Tibial artery (tissue), 4 donors: ENCODE measurements around the gene RREB1.

Source experiments
- DNase-seq, 2 donors: peaks; one replicate each; pipeline ENCODE4 v3.0.0-alpha.2; 2019
- H3K27ac ChIP-seq, 2 donors: fragments of 200-600 bp; sonication (generic) in 1 of 2; 1 replicate in 1 of 2; 2 replicates in 1 of 2; pipeline ENCODE4 v1.5.1; 2018 to 2019; ENCODE audit warnings: mild to moderate bottlenecking in 1 of 2
- H3K27me3 ChIP-seq, 2 donors: fragments of 200-600 bp; sonication (generic) in 1 of 2; one replicate each; pipeline versions ENCODE4 v1.5.1 to v1.6.0; 2016 to 2019
- H3K36me3 ChIP-seq, 3 donors: fragments of 200-600 bp; sonication (generic) in 2 of 3; one replicate each; pipeline ENCODE4 v1.5.1; 2016 to 2019; ENCODE audit warnings: mild to moderate bottlenecking in 2 of 3
- H3K4me1 ChIP-seq, 4 donors: fragments of 200-600 bp; sonication (generic) in 2 of 4; 1 replicate in 3 of 4; 2 replicates in 1 of 4; pipeline ENCODE4 v1.5.1; 2016 to 2019
- H3K4me3 ChIP-seq, 2 donors: fragments of 200-600 bp; sonication (generic) in 1 of 2; 1 replicate in 1 of 2; 2 replicates in 1 of 2; pipeline ENCODE4 v1.5.1; 2018 to 2019; ENCODE audit warnings: mild to moderate bottlenecking in 2 of 2
- H3K9me3 ChIP-seq, 3 donors: fragments of 200-600 bp; sonication (generic) in 1 of 3; one replicate each; pipeline ENCODE4 v1.5.1; 2016 to 2019
- intact Hi-C: fragments of 100-400 bp; cut with DNase I; formaldehyde crosslinking; loops from one replicate; pipeline ENCODE4 v1.15.0; 2023; ENCODE audit warnings: low total_unique reads
- TF ChIP-seq, protein P1 (sequence below), 2 experiments: fragments of 200-600 bp in 1 of 2; fragments of 450-650 bp in 1 of 2; IDR thresholded peaks; one replicate each; pipeline ENCODE4 v1.5.1; 2017 to 2019; ENCODE audit warnings: antibody characterized with exemption in 2 of 2, mild to moderate bottlenecking in 1 of 2, moderate library complexity in 1 of 2

Gene RREB1

DNA sequence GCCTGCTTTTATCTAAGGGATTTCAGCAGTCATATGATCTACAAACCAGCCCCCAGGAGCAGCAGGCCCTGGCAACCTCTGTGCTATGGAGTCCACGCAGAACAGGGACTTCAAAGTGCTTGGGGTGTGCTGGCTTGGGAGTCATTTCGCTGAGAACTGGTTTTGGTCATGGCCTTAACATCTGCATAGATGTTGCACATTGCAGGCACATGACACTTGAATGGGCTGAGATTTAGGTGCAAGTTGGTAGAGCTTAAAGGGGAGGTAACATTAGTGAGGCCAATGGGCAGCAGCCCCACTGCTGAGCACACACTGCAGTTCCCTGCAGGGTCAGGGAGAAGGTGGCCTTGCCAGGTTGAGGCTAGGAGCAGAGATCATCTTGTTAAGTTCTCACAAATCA, 43.6 kb downstream of the RREB1 start:
- H3K9me3 ChIP-seq: no peaks in the 10 kb centered on the region
- no peak overlapping the region for H3K4me3 ChIP-seq
- no peak overlapping the region for H3K27ac ChIP-seq
- DNase-seq: no peak
- no peaks in the 10 kb centered on the region for H3K36me3 ChIP-seq
- TF ChIP-seq, protein P1, sequence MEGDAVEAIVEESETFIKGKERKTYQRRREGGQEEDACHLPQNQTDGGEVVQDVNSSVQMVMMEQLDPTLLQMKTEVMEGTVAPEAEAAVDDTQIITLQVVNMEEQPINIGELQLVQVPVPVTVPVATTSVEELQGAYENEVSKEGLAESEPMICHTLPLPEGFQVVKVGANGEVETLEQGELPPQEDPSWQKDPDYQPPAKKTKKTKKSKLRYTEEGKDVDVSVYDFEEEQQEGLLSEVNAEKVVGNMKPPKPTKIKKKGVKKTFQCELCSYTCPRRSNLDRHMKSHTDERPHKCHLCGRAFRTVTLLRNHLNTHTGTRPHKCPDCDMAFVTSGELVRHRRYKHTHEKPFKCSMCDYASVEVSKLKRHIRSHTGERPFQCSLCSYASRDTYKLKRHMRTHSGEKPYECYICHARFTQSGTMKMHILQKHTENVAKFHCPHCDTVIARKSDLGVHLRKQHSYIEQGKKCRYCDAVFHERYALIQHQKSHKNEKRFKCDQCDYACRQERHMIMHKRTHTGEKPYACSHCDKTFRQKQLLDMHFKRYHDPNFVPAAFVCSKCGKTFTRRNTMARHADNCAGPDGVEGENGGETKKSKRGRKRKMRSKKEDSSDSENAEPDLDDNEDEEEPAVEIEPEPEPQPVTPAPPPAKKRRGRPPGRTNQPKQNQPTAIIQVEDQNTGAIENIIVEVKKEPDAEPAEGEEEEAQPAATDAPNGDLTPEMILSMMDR (IDR thresholded peaks at IDR 0.05): no peak
- peaks cover 0 to 48% (median 33%) of the 10 kb centered on the region in 4 donors for H3K4me1 ChIP-seq
- H3K27me3 ChIP-seq: no peaks in the 10 kb centered on the region
- intact Hi-C loops: no loop called here

DNA sequence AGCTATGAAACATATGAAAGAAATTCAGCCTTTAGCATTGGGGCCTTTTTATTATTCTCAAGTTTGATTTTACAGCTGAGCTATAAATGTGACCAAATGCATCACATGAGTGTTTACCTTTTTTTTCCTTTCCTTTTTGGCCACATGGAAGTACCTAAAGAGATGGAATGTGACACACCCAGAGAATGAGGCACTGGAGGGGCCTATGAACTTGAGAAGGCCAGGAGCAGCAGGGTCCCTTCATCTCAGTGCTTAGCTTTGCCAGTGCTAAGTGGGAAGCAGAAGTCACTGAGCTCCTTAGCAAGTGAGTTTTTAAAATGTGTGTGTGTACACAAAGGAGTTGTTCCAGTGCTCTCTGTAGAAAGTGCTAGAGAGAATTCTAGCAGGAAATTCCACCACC, 44.7 kb downstream of the RREB1 start:
- Histone ChIP-seq H3K9me3 (no peaks in the 10 kb centered on the region), H3K36me3 (no peaks in the 10 kb centered on the region), H3K27me3 (no peaks in the 10 kb centered on the region), H3K27ac (no peak overlapping the region), H3K4me3 (no peak overlapping the region), H3K4me1 (peaks cover 0 to 48% (median 28%) of the 10 kb centered on the region in 4 donors)
- no peak for DNase-seq
- TF ChIP-seq, protein P1 (IDR thresholded peaks at IDR 0.05): no peak
- intact Hi-C loops: no loop called here

DNA sequence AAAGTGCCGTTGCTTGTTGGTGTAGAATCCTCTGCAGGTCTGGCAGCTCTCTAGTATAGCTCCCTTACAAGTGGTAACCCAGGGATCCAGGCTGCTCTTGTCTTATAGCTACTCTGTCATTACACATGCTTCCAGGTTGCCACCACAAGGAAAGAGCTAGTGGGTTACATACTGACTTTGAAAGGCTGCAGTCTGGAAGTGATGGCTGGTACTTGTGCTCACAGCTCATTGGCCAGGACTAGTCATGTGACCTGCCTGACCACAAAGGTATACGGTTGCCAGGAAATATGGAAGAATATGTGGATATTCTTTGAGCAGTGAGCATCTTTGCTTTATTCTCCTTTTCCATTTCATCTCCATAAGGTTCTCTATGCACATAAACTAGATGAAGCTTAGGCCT, 46.0 kb downstream of the RREB1 start:
- no peak for DNase-seq
- H3K4me1 ChIP-seq: peaks cover 0 to 46% (median 23%) of the 10 kb centered on the region in 4 donors
- H3K27me3 ChIP-seq: no peaks in the 10 kb centered on the region
- H3K36me3 ChIP-seq: no peaks in the 10 kb centered on the region
- H3K27ac ChIP-seq: no peak overlapping the region
- intact Hi-C loops: no loop called here
- TF ChIP-seq, protein P1 (IDR thresholded peaks at IDR 0.05): no peak
- H3K4me3 ChIP-seq: no peak overlapping the region
- H3K9me3 ChIP-seq: no peaks in the 10 kb centered on the region

DNA sequence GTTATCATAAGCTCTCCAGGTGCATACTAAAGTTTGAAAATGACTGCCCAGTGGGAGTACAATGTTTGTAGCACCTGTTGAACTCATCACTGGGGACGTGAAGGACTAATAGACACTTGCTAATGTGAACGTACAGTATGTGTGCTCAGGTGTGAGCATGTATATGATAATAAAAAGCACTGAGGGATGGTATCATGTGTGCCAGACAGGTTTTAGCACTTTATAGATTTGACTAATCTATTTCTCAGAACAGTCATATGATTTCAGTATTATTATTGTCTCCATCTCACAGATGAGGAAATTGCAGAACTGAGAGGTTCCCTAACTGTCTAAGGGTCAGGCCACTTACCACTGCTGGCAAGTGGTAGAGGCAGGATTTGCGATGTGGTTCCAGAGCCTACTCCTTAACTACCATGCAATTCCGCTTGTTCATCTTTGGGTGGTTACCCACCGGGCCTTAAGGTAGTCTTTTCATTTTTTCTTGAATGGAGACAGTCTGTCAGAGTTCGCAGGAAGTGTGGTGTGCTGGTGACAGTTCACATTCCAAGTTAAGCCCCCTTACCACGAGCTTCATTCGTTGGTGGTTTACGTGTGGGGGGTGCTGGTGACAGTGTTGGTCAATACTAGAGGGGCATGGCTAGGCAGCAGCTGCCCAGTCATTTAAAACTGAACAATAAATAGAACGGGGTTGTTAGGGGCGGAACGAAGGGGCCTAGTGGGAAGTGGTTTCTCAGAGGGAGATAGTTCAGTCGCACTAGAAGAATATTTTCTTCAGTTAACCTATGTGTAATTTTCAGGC, 46.8 kb downstream of the RREB1 start:
- no peaks in the 10 kb centered on the region for H3K27me3 ChIP-seq
- peaks cover 0 to 45% (median 22%) of the 10 kb centered on the region in 4 donors for H3K4me1 ChIP-seq
- no peaks in the 10 kb centered on the region for H3K9me3 ChIP-seq
- intact Hi-C loops: no loop called here
- TF ChIP-seq, protein P1 (IDR thresholded peaks at IDR 0.05): no peak
- DNase-seq: no peak
- H3K4me3 ChIP-seq: no peak overlapping the region
- no peaks in the 10 kb centered on the region for H3K36me3 ChIP-seq
- no peak overlapping the region for H3K27ac ChIP-seq

DNA sequence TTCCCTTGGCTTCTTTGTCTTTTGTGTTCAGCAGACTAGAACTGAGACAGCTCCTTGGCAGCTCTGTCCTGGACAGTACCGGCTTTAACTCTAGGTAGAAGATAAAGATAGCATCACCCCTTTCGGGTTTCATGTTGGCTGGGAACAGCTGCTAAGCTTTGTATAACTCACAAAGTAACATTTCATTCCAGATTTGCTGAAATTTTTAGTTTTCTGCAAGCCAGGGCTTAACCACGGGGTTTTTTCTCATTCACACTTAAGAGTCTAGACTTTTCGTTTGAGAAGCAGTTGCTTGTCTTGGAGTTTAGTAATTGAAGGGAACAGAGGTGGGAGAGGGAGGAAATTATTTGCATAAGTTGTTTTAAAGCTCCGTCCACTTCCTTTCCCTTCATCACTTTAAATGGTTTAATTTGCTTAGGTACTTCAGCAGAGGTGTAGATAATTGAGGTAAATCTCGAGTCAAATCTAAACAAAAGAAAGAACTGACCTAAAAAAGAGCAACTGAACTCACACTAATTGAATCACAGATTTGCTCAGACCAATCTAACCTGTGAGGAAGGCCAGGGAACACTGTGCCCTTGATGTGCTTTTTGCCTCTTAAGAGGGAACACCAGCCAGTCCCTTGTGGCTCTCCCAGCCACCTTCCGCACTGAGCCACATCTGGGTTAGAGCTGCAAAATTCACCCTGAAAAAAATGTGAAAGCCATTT, 48.3 kb downstream of the RREB1 start:
- H3K27ac ChIP-seq: no peak overlapping the region
- DNase-seq: no peak
- intact Hi-C loops: no loop called here
- no peak overlapping the region for H3K4me3 ChIP-seq
- TF ChIP-seq, protein P1 (IDR thresholded peaks at IDR 0.05): no peak
- no peaks in the 10 kb centered on the region for H3K27me3 ChIP-seq
- no peaks in the 10 kb centered on the region for H3K36me3 ChIP-seq
- H3K4me1 ChIP-seq: peaks cover 0 to 47% (median 25%) of the 10 kb centered on the region in 4 donors
- no peaks in the 10 kb centered on the region for H3K9me3 ChIP-seq
